Sigmoid colon (tissue), 4 donors: Measurements from ENCODE around the gene OBSL1.

Source experiments
- EP300 ChIP-seq, 4 donors: sonication (generic); formaldehyde crosslinking; IDR thresholded peaks; one replicate each; pipeline ENCODE4 v1.6.1; 2017; ENCODE audit warnings: antibody characterized with exemption in 4 of 4
- POLR2A ChIP-seq, 2 donors: fragments of 450-650 bp; IDR thresholded peaks; one replicate each; pipeline ENCODE4 v1.6.1; 2016; ENCODE audit warnings: antibody characterized with exemption in 2 of 2, mild to moderate bottlenecking in 2 of 2, moderate library complexity in 2 of 2
- TF ChIP-seq, protein P1 (sequence below), 4 experiments: fragments of 450-650 bp in 3 of 4; fragments of 200-600 bp in 1 of 4; IDR thresholded peaks; one replicate each; pipeline ENCODE4 v1.5.1; 2016 to 2019; ENCODE audit warnings: antibody characterized with exemption in 4 of 4, mild to moderate bottlenecking in 3 of 4, moderate library complexity in 2 of 4

DNA sequence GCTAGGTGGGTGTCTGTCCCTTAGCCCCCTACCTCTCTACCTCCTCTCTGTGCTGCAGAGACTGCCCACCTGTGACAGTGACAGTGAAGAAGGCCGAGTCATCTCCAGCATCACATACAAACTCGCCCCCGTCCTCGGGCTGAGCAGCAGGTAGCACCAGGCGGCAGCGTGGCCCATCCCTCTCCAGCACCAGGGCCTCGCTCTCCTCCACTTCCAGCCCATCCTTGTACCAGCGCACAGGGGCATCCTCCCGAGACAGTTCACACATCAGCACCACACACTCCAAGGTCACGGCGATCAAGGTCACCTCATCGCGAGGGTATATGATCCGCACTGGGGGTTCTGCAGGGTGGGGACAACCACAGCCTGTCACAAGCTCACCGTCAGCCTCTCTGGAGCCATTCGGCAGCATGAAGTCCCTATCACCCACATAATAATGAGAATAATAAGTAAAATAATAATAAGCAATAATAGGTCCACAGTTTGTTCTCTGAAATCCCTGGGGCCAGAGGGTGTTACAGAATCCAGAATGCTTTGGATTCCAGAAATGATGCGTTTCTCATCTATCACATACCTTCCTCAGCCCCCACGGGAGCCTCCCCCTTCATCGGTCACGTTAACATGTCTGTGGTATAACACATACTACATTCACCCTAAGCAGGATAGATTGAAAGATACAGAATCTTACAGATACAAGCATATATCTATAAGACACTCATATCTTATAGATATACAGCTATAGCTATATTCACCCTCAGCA, 12.0 kb downstream of the OBSL1 start:
- TF ChIP-seq EP300 (IDR thresholded peaks at IDR 0.05): no peak
- TF ChIP-seq POLR2A (IDR thresholded peaks at IDR 0.05): no peak
- TF ChIP-seq, protein P1, sequence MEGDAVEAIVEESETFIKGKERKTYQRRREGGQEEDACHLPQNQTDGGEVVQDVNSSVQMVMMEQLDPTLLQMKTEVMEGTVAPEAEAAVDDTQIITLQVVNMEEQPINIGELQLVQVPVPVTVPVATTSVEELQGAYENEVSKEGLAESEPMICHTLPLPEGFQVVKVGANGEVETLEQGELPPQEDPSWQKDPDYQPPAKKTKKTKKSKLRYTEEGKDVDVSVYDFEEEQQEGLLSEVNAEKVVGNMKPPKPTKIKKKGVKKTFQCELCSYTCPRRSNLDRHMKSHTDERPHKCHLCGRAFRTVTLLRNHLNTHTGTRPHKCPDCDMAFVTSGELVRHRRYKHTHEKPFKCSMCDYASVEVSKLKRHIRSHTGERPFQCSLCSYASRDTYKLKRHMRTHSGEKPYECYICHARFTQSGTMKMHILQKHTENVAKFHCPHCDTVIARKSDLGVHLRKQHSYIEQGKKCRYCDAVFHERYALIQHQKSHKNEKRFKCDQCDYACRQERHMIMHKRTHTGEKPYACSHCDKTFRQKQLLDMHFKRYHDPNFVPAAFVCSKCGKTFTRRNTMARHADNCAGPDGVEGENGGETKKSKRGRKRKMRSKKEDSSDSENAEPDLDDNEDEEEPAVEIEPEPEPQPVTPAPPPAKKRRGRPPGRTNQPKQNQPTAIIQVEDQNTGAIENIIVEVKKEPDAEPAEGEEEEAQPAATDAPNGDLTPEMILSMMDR (IDR thresholded peaks at IDR 0.05): no peak
